ENCODE results near the gene TEAD3. TPM values are rescaled to one million over a fixed set of nuclear protein-coding genes. Genes with fewer than 3 reads are reported as not detected.
"Not testable (repeated sequence)": the region's sequence is repeated elsewhere in the genome, so short reads cannot be mapped to it uniquely, and the experiment has no call there.

The TEAD3 gene
- total RNA-seq, 1 donor from 2014 or later: 25.5 TPM

- peak; percentile 92 for DNase-seq (ENCODE audit: low read depth)
Observed at GRCh38 chr6:35452183-35453090, 44.4 kb downstream of the TEAD3 start, which contains the start of gene FANCE. Gene FANCE, plus strand, starts transcription at chr6:35452338. Its CDS starts 208 bp downstream, at chr6:35452546.

GRCh38 chr6:35451354-35452182 lies 45.3 kb downstream of the TEAD3 start:
- DNase-seq (ENCODE audit: low read depth): no peak

- DNase-seq (ENCODE audit: low read depth): peak; percentile 71
Observed at GRCh38 chr6:35449287-35449881, 47.5 kb downstream of the TEAD3 start.

- DNase-seq (ENCODE audit: low read depth): no peak
Observed at GRCh38 chr6:35448191-35448590, 48.7 kb downstream of the TEAD3 start.

GRCh38 chr6:35445691-35446090 lies 51.2 kb downstream of the TEAD3 start:
- DNase-seq (ENCODE audit: low read depth): peak; percentile 65

GRCh38 chr6:35443341-35444030 lies 53.4 kb downstream of the TEAD3 start:
- no peak for DNase-seq (ENCODE audit: low read depth)

GRCh38 chr6:35442693-35443092 lies 54.2 kb downstream of the TEAD3 start:
- DNase-seq (ENCODE audit: low read depth): no peak

GRCh38 chr6:35441642-35442041 lies 55.2 kb downstream of the TEAD3 start:
- DNase-seq (ENCODE audit: low read depth): no peak

- DNase-seq (ENCODE audit: low read depth): no peak
Observed at GRCh38 chr6:35441205-35441604, 55.7 kb downstream of the TEAD3 start.

- no peak for DNase-seq (ENCODE audit: low read depth)
Observed at GRCh38 chr6:35439308-35439707, 57.6 kb downstream of the TEAD3 start.

GRCh38 chr6:35438378-35439065 lies 58.4 kb downstream of the TEAD3 start:
- not testable (repeated sequence) for DNase-seq (ENCODE audit: low read depth)

GRCh38 chr6:35436071-35436857 lies 60.6 kb downstream of the TEAD3 start:
- DNase-seq (ENCODE audit: low read depth): no peak

GRCh38 chr6:35435074-35435837 lies 61.6 kb downstream of the TEAD3 start:
- no peak for DNase-seq (ENCODE audit: low read depth)

- not testable (repeated sequence) for DNase-seq (ENCODE audit: low read depth)
Observed at GRCh38 chr6:35432702-35433101, 64.2 kb downstream of the TEAD3 start.

GRCh38 chr6:35432291-35432690 lies 64.6 kb downstream of the TEAD3 start:
- DNase-seq (ENCODE audit: low read depth): no peak

GRCh38 chr6:35429463-35429862 lies 67.4 kb downstream of the TEAD3 start:
- no peak for DNase-seq (ENCODE audit: low read depth)

- no peak for DNase-seq (ENCODE audit: low read depth)
Observed at GRCh38 chr6:35428421-35429149, 68.3 kb downstream of the TEAD3 start.

- no peak for DNase-seq (ENCODE audit: low read depth)
Observed at GRCh38 chr6:35427851-35428321, 69.0 kb downstream of the TEAD3 start.
